ENCODE data around the gene CPD. TPM values are rescaled to one million over a fixed set of nuclear protein-coding genes. Genes with fewer than 3 reads are reported as not detected.

Gene CPD
- total and polyA plus RNA-seq, 9 of the 15 experiments (the other 6 are each of a cell fraction or from before 2014, with no cell fraction given): 4.5 to 24.4 (median 20.4) TPM

- peak; percentile 78 for TF ChIP-seq ZEB2 (IDR thresholded peaks at IDR 0.05)
- no peak for TF ChIP-seq SAFB (IDR thresholded peaks at IDR 0.05; ENCODE audit: borderline replicate concordance, low read depth, low read length)
- peak; percentile 84 for TF ChIP-seq TCF3 (CRISPR knock-in tag; IDR thresholded peaks at IDR 0.05)
- TF ChIP-seq ZZZ3 (IDR thresholded peaks at IDR 0.05): no peak
- TF ChIP-seq DDX20 (tag; IDR thresholded peaks at IDR 0.05; ENCODE audit: low read depth): no peak
- TF ChIP-seq MBD2 (IDR thresholded peaks at IDR 0.05; ENCODE audit: borderline replicate concordance, low read depth): no peak
- no peak for TF ChIP-seq ZNF224 (CRISPR knock-in tag; IDR thresholded peaks at IDR 0.05)
- TF ChIP-seq HSF4 (CRISPR knock-in tag; IDR thresholded peaks at IDR 0.05; ENCODE audit: borderline replicate concordance): no peak
- TF ChIP-seq ZKSCAN1 (IDR thresholded peaks at IDR 0.05; ENCODE audit: low read depth, low read length): no peak
- no peak for TF ChIP-seq FOS (IDR thresholded peaks at IDR 0.05; ENCODE audit: extremely low read depth, insufficient read length)
- TF ChIP-seq, protein P1, sequence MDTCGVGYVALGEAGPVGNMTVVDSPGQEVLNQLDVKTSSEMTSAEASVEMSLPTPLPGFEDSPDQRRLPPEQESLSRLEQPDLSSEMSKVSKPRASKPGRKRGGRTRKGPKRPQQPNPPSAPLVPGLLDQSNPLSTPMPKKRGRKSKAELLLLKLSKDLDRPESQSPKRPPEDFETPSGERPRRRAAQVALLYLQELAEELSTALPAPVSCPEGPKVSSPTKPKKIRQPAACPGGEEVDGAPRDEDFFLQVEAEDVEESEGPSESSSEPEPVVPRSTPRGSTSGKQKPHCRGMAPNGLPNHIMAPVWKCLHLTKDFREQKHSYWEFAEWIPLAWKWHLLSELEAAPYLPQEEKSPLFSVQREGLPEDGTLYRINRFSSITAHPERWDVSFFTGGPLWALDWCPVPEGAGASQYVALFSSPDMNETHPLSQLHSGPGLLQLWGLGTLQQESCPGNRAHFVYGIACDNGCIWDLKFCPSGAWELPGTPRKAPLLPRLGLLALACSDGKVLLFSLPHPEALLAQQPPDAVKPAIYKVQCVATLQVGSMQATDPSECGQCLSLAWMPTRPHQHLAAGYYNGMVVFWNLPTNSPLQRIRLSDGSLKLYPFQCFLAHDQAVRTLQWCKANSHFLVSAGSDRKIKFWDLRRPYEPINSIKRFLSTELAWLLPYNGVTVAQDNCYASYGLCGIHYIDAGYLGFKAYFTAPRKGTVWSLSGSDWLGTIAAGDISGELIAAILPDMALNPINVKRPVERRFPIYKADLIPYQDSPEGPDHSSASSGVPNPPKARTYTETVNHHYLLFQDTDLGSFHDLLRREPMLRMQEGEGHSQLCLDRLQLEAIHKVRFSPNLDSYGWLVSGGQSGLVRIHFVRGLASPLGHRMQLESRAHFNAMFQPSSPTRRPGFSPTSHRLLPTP (IDR thresholded peaks at IDR 0.05; ENCODE audit: borderline replicate concordance, extremely low read depth, insufficient read length): no peak
- no peak for TF ChIP-seq KDM2B (CRISPR knock-in tag; IDR thresholded peaks at IDR 0.05)
- TF ChIP-seq, protein P2, sequence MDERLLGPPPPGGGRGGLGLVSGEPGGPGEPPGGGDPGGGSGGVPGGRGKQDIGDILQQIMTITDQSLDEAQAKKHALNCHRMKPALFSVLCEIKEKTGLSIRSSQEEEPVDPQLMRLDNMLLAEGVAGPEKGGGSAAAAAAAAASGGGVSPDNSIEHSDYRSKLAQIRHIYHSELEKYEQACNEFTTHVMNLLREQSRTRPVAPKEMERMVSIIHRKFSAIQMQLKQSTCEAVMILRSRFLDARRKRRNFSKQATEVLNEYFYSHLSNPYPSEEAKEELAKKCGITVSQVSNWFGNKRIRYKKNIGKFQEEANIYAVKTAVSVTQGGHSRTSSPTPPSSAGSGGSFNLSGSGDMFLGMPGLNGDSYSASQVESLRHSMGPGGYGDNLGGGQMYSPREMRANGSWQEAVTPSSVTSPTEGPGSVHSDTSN (CRISPR knock-in tag; IDR thresholded peaks at IDR 0.05; ENCODE audit: low read depth): no peak
- TF ChIP-seq, protein P2 (tag; conservative IDR thresholded peaks at IDR 0.05; ENCODE audit: low read depth): peak; percentile 72
- TF ChIP-seq ZNF512 (tag; IDR thresholded peaks at IDR 0.05): no peak
- TF ChIP-seq NFIX (CRISPR knock-in tag; IDR thresholded peaks at IDR 0.05; ENCODE audit: low read depth): no peak
- 0 out of 2 replicates have a peak, but pooled peaks have one; percentile 14 for TF ChIP-seq TCF7L2 (IDR thresholded peaks at IDR 0.05; ENCODE audit: low read depth, low read length)
- TF ChIP-seq HDAC3 (IDR thresholded peaks at IDR 0.05; ENCODE audit: borderline replicate concordance, partially characterized antibody): peak; percentile 74
- TF ChIP-seq NCOA1 (IDR thresholded peaks at IDR 0.05; ENCODE audit: low read depth): no peak
- TF ChIP-seq E2F5 (CRISPR knock-in tag; IDR thresholded peaks at IDR 0.05): no peak
- no peak for TF ChIP-seq CBX5 (IDR thresholded peaks at IDR 0.05; ENCODE audit: borderline replicate concordance, low read depth)
These were observed 34.2 kb upstream of the CPD start (continued) for GRCh38 chr17:30344283-30345088.
